ENCODE measurements around the gene CMIP.

CMIP gene

DNA sequence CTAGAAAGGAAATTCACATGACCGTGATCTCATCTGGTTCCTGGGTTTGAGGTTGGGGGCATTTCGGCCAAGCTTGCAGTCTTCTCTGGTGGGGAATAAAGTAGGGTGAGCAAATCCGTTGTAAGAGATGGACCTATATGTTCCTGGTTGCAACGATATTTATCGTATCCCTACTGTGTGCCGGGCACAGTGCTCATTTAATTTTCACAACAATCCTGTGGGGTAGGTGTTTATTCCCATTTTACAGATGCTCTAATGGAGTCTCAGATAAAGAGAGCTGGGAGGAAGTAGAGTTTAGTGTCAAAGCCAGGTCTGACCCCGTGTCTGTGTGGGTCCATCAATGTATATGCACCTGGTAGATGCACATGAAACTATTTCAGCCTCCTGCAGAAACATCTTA is 9.4 kb downstream of the CMIP start:
- Histone ChIP-seq H3K27me3 (ENCODE audit: insufficient read depth, low read length, poor library complexity, severe bottlenecking) (no peaks in the 10 kb centered on the region), H3K4me2 (ENCODE audit: low read depth, low read length, poor library complexity, severe bottlenecking) (no peak overlapping the region), H3K9ac (ENCODE audit: low read depth, low read length, poor library complexity, severe bottlenecking) (no peak overlapping the region), H4K20me1 (ENCODE audit: insufficient read depth, low read length, poor library complexity, severe bottlenecking) (peaks cover 39% of the 10 kb centered on the region), H3K9me2 (replicated peaks; ENCODE audit: low read depth, low read length) (no peaks in the 10 kb centered on the region), H3K36me3 (ENCODE audit: insufficient read depth, low read length) (peaks cover 16% of the 10 kb centered on the region; the same call in 1 of the 2 replicates), H3F3A (ENCODE audit: low read depth) (no peaks in the 10 kb centered on the region), H2AFZ (ENCODE audit: low read length) (no peak overlapping the region), H3K4me1 (ENCODE audit: insufficient read depth, low read length, poor library complexity, severe bottlenecking) (peaks cover 36% of the 10 kb centered on the region), H3K9me3 (ENCODE audit: insufficient read depth, low read depth, low read length) (no peaks in the 10 kb centered on the region), H3K79me2 (ENCODE audit: insufficient read depth, low read length) (peaks cover 96% of the 10 kb centered on the region), H3K4me3 (ENCODE audit: low read length, poor library complexity, severe bottlenecking) (no peak overlapping the region)
- TF ChIP-seq EZH2phosphoT487 (IDR thresholded peaks at IDR 0.05; ENCODE audit: borderline replicate concordance) = no peak
- TF ChIP-seq, protein P1, sequence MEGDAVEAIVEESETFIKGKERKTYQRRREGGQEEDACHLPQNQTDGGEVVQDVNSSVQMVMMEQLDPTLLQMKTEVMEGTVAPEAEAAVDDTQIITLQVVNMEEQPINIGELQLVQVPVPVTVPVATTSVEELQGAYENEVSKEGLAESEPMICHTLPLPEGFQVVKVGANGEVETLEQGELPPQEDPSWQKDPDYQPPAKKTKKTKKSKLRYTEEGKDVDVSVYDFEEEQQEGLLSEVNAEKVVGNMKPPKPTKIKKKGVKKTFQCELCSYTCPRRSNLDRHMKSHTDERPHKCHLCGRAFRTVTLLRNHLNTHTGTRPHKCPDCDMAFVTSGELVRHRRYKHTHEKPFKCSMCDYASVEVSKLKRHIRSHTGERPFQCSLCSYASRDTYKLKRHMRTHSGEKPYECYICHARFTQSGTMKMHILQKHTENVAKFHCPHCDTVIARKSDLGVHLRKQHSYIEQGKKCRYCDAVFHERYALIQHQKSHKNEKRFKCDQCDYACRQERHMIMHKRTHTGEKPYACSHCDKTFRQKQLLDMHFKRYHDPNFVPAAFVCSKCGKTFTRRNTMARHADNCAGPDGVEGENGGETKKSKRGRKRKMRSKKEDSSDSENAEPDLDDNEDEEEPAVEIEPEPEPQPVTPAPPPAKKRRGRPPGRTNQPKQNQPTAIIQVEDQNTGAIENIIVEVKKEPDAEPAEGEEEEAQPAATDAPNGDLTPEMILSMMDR (conservative IDR thresholded peaks at IDR 0.05; ENCODE audit: low read length) = no peak

DNA sequence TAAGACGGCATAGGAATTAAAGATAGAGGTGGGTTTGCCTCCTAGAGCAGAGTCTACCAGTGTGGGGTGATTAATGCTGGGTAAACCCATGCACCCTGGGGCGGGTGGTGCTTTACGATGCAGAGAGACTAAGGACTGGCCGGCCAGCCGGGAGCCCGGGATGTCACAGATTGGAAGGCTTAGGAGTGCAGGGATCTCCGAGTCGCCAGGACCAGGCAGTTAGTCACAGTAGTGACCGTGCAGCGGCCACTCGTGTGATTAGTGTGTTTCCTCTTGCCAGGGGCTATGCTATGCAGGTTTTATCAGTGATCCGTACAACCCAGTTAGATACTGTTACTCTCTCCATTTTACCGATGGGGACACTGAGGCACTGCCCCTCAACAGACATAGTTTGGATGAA is 10.4 kb downstream of the CMIP start:
- Histone ChIP-seq H3K9ac (ENCODE audit: low read depth, low read length, poor library complexity, severe bottlenecking) (no peak overlapping the region), H3K9me2 (replicated peaks; ENCODE audit: low read depth, low read length) (no peaks in the 10 kb centered on the region), H3F3A (ENCODE audit: low read depth) (no peaks in the 10 kb centered on the region), H3K27me3 (ENCODE audit: insufficient read depth, low read length, poor library complexity, severe bottlenecking) (no peaks in the 10 kb centered on the region), H3K4me3 (ENCODE audit: low read length, poor library complexity, severe bottlenecking) (no peak overlapping the region), H2AFZ (ENCODE audit: low read length) (no peak overlapping the region), H3K9me3 (ENCODE audit: insufficient read depth, low read depth, low read length) (no peaks in the 10 kb centered on the region), H3K36me3 (ENCODE audit: insufficient read depth, low read length) (peaks cover 16% of the 10 kb centered on the region; the same call in 1 of the 2 replicates), H3K4me1 (ENCODE audit: insufficient read depth, low read length, poor library complexity, severe bottlenecking) (peaks cover 27% of the 10 kb centered on the region), H4K20me1 (ENCODE audit: insufficient read depth, low read length, poor library complexity, severe bottlenecking) (peaks cover 31% of the 10 kb centered on the region), H3K79me2 (ENCODE audit: insufficient read depth, low read length) (peaks cover 96% of the 10 kb centered on the region), H3K4me2 (ENCODE audit: low read depth, low read length, poor library complexity, severe bottlenecking) (no peak overlapping the region)
- TF ChIP-seq, protein P1 (conservative IDR thresholded peaks at IDR 0.05; ENCODE audit: low read length) = no peak
- no peak for TF ChIP-seq EZH2phosphoT487 (IDR thresholded peaks at IDR 0.05; ENCODE audit: borderline replicate concordance)

DNA sequence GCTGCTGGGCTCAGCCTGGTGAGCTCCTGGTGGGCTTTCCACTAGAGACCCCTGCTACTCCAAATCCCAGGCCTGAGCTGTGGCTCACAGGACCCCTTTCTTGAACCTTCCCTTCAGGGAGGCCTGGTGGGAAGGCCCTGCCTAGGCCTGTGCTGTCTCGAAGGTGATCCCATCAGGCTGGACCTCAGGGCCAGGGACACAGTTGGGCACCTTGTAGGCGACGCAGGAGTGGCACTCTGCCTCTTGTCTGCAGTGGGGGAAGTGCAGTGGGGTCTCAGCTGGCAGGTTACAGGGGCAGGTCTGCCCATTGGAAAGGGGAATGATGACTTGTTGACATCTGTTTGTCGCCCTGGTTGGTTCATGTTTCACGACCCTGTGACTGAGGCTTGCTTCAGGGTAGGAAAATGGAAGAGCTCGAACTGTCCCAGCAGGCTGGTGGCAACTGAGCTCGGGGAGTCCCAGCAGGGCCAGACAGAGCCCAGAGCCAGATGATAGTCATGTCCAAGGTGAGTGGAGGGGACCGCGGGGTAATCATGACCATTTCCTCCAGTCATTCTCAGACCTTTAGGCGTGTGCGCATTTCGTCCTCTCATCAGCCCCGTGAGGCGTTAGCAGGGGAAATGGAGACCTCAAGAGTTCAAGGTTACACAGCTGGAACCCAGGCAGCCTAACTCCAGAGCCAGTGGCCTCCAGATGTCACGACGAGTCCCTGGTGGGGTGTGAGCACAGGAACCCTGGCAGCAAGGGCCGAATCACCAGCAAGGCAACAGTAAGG is 11.3 kb downstream of the CMIP start:
- Histone ChIP-seq H3K9me3 (ENCODE audit: insufficient read depth, low read depth, low read length) (no peaks in the 10 kb centered on the region), H3K4me1 (ENCODE audit: insufficient read depth, low read length, poor library complexity, severe bottlenecking) (peaks cover 30% of the 10 kb centered on the region), H3K9me2 (replicated peaks; ENCODE audit: low read depth, low read length) (no peaks in the 10 kb centered on the region), H3K27me3 (ENCODE audit: insufficient read depth, low read length, poor library complexity, severe bottlenecking) (no peaks in the 10 kb centered on the region), H3F3A (ENCODE audit: low read depth) (no peaks in the 10 kb centered on the region), H3K4me2 (ENCODE audit: low read depth, low read length, poor library complexity, severe bottlenecking) (no peak overlapping the region), H4K20me1 (ENCODE audit: insufficient read depth, low read length, poor library complexity, severe bottlenecking) (peaks cover 25% of the 10 kb centered on the region), H3K36me3 (ENCODE audit: insufficient read depth, low read length) (peaks cover 16% of the 10 kb centered on the region; the same call in 1 of the 2 replicates), H3K4me3 (ENCODE audit: low read length, poor library complexity, severe bottlenecking) (no peak overlapping the region), H2AFZ (ENCODE audit: low read length) (no peak overlapping the region), H3K79me2 (ENCODE audit: insufficient read depth, low read length) (peaks cover 96% of the 10 kb centered on the region), H3K9ac (ENCODE audit: low read depth, low read length, poor library complexity, severe bottlenecking) (no peak overlapping the region)
- TF ChIP-seq EZH2phosphoT487 (IDR thresholded peaks at IDR 0.05; ENCODE audit: borderline replicate concordance) = no peak
- TF ChIP-seq, protein P1 (conservative IDR thresholded peaks at IDR 0.05; ENCODE audit: low read length) = no peak

Measured in Loucy (cell line).